ENCODE data around the gene KRTAP4-6.
"Not testable (repeated sequence)": the region's sequence is repeated elsewhere in the genome, so short reads cannot be mapped to it uniquely, and the experiment has no call there.

Gene KRTAP4-6

GRCh38 chr17:41107941-41108450, 32.3 kb downstream of the KRTAP4-6 start:
- no peak for DNase-seq (ENCODE audit: low read depth in 2 of 2)

DNA sequence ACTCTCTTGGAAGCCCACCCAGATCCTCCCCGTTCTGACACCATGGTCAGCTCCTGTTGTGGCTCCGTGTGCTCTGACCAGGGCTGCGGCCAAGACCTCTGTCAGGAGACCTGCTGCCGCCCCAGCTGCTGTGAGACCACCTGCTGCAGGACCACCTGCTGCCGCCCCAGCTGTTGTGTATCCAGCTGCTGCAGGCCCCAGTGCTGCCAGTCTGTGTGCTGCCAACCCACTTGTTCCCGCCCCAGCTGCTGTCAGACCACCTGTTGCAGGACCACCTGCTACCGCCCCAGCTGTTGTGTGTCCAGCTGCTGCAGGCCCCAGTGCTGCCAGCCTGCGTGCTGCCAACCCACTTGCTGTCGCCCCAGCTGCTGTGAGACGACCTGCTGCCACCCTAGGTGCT, 35.0 kb downstream of the KRTAP4-6 start, which contains the start of gene KRTAP4-9:
Gene KRTAP4-9, plus strand, starts transcription at position 43 of the 400 bp plus-strand sequence. Its CDS starts 0 bp downstream, at position 43.
- DNase-seq (ENCODE audit: low read depth in 2 of 2): not testable (repeated sequence)

DNA sequence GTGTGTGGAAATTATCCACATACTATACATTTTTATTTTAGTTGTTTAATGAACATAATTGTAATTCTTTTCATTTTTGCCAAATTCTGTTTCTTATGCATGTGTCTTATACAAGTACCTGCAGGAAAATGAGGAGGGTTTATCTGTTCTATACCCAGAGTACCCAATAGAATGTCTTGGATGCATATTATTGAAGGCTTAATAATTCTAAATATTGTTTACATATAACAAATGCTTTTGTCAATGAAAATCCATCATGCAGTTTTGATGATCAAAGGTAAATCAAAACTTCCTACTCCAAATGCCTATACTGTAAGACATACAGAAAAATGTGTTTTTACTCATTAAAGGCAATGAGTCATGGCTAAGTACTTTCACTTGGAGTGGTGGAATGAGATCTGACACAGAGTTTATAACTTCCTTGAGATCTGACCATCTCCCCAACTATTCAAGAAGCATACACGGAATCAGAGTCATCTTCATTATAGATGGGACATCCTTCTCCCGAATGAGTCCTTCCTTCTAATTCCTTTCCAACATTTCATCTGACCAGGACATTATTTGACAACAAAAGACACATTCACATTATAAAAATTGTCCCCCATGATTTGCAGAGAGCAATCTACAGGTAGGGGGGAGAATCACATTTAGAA, 35.8 kb downstream of the KRTAP4-6 start:
- DNase-seq (ENCODE audit: low read depth in 2 of 2): not testable (repeated sequence)

DNA sequence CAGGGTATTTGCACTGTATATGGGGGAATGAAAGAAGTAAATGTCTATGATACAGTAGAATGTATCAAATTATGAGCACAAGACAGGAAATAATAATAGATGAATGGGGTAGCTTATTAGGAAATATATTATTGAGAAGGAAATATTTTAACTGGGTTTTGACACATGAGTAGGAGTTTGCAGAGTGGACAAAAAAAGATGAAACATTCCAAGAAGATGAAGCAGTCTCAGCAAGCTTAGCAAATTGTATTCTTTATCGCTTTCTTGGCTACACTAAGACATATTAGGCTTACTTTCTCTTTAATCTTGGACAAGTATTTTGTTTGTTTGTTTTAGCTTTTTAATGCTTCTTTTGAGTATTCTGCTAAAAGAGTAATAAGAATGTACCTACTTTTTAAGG, 36.4 kb downstream of the KRTAP4-6 start:
- no peak for DNase-seq (ENCODE audit: low read depth in 2 of 2)

DNA sequence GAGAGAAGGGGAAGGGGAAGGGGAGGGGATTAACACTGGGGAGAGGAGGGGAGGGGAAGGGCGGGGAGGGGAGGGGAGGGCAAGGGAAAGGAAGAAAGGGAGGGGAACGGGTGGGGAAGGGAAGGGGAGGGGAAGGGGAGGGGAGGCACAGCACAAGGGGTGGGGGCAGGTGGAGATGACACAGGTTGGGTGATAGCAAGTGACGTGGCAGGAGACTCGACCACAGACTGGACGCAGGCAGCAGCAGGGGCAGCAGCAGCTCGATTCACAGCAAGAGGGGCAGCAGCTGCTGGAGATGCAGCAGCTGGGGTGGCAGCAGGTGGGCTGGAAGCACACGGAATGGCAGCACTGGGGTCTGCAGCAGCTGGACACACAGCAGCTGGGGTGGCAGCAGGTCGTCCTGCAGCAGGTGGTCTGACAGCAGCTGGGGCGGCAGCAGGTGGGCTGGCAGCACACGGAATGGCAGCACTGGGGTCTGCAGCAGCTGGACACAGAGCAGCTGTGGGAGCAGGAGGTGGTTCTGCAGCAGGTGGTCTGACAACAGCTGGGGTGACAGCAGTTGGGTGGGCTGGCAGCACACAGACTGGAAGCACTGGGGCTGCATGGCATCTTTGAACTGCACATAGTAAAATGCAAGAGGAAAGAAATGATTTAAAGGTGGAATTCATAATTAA, 38.6 kb downstream of the KRTAP4-6 start, which contains the start of gene KRTAP4-16:
Gene KRTAP4-16, minus strand, starts transcription at position 624 of the 674 bp plus-strand sequence. Its CDS starts 0 bp downstream, at position 624.
- DNase-seq (ENCODE audit: low read depth in 2 of 2): no peak

- DNase-seq (ENCODE audit: low read depth in 2 of 2): not testable (repeated sequence)
Measured at GRCh38 chr17:41099682-41100480, 40.5 kb downstream of the KRTAP4-6 start.

- DNase-seq (ENCODE audit: low read depth in 2 of 2): no peak
Measured at GRCh38 chr17:41098481-41098880, 41.9 kb downstream of the KRTAP4-6 start.

GRCh38 chr17:41098042-41098441, 42.3 kb downstream of the KRTAP4-6 start, which contains the start of gene KRTAP4-8:
Gene KRTAP4-8 (minus strand): TSS chr17:41098142. CDS start chr17:41098084, 58 bp downstream.
- no peak for DNase-seq (ENCODE audit: low read depth in 2 of 2)

DNA sequence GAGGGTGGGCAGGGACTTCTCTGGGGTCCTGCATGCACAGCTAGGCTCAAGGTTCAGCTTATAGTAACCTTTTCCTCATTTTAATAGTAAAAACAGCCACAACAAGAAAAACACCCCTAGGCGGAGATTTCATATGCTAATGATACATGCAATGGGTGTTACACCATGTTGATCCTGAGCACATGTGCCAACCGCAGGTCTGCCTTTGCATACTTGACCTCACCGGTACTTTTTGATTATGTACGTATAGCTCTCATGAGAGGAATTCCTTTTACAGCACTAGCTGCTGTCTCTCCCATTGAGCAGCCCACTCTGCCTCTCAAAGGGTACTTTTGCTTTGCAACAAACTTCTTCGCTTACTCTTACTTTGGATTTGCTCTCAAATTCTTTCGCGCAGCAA, 44.3 kb downstream of the KRTAP4-6 start:
- no peak for DNase-seq (ENCODE audit: low read depth in 2 of 2)

Data from stimulated activated CD4-positive, alpha-beta T cell treated with anti-CD3 and anti-CD28 coated beads, Interleukin-1b, Interleukin-23, amount 100 ng/mL, for 1 hour (primary cell).